HepG2 (cell line): ENCODE data around the gene TBC1D1.

Experiments used
- EP300 ChIP-seq, 3 experiments: sonication (generic) in 1 of 3; formaldehyde crosslinking in 1 of 3; IDR thresholded peaks; 2 replicates each; pipeline versions ENCODE4 v1.5.1 to v1.6.1; 2011 to 2020; ENCODE audit warnings: low read depth in 2 of 3, low read length in 2 of 3, borderline replicate concordance in 1 of 3, improper control_type of control experiment in 1 of 3, mild to moderate bottlenecking in 1 of 3, missing genetic modification reagents in 1 of 3, moderate library complexity in 1 of 3
- ZNF143 ChIP-seq: sonication (generic); formaldehyde crosslinking; IDR thresholded peaks from 2 replicates; pipeline ENCODE4 v1.4.0; 2020; ENCODE audit warnings: missing genetic modification reagents
- ZNF326 ChIP-seq: sonication (generic); formaldehyde crosslinking; IDR thresholded peaks from 2 replicates; pipeline ENCODE4 v1.4.0; 2020; ENCODE audit warnings: missing genetic modification reagents, borderline replicate concordance
- ZNF556 ChIP-seq: sonication (generic); formaldehyde crosslinking; IDR thresholded peaks from 2 replicates; pipeline ENCODE4 v1.4.0; 2020; ENCODE audit warnings: mild to moderate bottlenecking, missing genetic modification reagents, borderline replicate concordance
- ZNF639 ChIP-seq: conservative IDR thresholded peaks from 2 replicates; pipeline ENCODE4 v1.6.1; 2018; ENCODE audit warnings: missing genetic modification reagents
- ZNF788 ChIP-seq: sonication (generic); formaldehyde crosslinking; IDR thresholded peaks from 2 replicates; pipeline ENCODE4 v1.5.0; 2020; ENCODE audit warnings: mild to moderate bottlenecking, missing genetic modification reagents, borderline replicate concordance

GRCh38 chr4:37985730-37986275, 94.9 kb downstream of the TBC1D1 start:
- no peak for TF ChIP-seq ZNF639
- no peak for TF ChIP-seq ZNF556 (CRISPR knock-in tag)
- TF ChIP-seq ZNF143 (CRISPR knock-in tag), result no peak
- TF ChIP-seq ZNF326 (CRISPR knock-in tag), result no peak
- no peak for TF ChIP-seq ZNF788 (CRISPR knock-in tag)
- no peak for TF ChIP-seq EP300 (IDR thresholded peaks at IDR 0.05; ENCODE audit: low read depth in 2 of 2, low read length in 2 of 2)
- no peak for TF ChIP-seq EP300 (CRISPR knock-in tag; IDR thresholded peaks at IDR 0.05; ENCODE audit: borderline replicate concordance)
